GM23338 (cell line): Measurements from ENCODE around the gene SFRP2.

ENCODE experiments used
- CREB1 ChIP-seq: fragments of 250-450 bp; sonication (Bioruptor Pico); IDR thresholded peaks from 2 replicates; pipeline ENCODE4 v1.5.0; 2020; ENCODE audit warnings: low read depth, mild to moderate bottlenecking, moderate library complexity
- ETS1 ChIP-seq: IDR thresholded peaks from 2 replicates; pipeline ENCODE4 v1.6.1; 2016; ENCODE audit warnings: antibody characterized with exemption
- EZH2 ChIP-seq: fragments of 200-600 bp; sonication (generic); IDR thresholded peaks from one replicate; pipeline ENCODE4 v1.8.0; 2017; ENCODE audit warnings: antibody characterized with exemption, mild to moderate bottlenecking, low read depth; ENCODE audit not compliant: unreplicated experiment
- EZH2phosphoT487 ChIP-seq: fragments of 200-600 bp; sonication (generic); IDR thresholded peaks from one replicate; pipeline ENCODE4 v1.8.1; 2018; ENCODE audit warnings: antibody characterized with exemption; ENCODE audit not compliant: unreplicated experiment
- NANOG ChIP-seq: IDR thresholded peaks from 2 replicates; pipeline ENCODE4 v1.6.1; 2016; ENCODE audit warnings: antibody characterized with exemption, borderline replicate concordance
- POLR2AphosphoS5 ChIP-seq: IDR thresholded peaks from 2 replicates; pipeline ENCODE4 v1.6.1; 2016; ENCODE audit warnings: antibody characterized with exemption, low read depth
- TF ChIP-seq, protein P1 (sequence below), 2 experiments: fragments of 200-600 bp in 1 of 2; sonication (generic) in 1 of 2; conservative IDR thresholded peaks; 2 replicates each; pipeline versions ENCODE4 v1.5.1 to v1.6.1; 2016 to 2017; ENCODE audit warnings: antibody characterized with exemption in 2 of 2, low read depth in 2 of 2, mild to moderate bottlenecking in 2 of 2, moderate library complexity in 1 of 2
- TF ChIP-seq, protein P2 (sequence below): IDR thresholded peaks from one replicate; pipeline ENCODE4 v1.6.1; 2018; ENCODE audit warnings: antibody characterized with exemption; ENCODE audit not compliant: unreplicated experiment

- TF ChIP-seq, protein P1, sequence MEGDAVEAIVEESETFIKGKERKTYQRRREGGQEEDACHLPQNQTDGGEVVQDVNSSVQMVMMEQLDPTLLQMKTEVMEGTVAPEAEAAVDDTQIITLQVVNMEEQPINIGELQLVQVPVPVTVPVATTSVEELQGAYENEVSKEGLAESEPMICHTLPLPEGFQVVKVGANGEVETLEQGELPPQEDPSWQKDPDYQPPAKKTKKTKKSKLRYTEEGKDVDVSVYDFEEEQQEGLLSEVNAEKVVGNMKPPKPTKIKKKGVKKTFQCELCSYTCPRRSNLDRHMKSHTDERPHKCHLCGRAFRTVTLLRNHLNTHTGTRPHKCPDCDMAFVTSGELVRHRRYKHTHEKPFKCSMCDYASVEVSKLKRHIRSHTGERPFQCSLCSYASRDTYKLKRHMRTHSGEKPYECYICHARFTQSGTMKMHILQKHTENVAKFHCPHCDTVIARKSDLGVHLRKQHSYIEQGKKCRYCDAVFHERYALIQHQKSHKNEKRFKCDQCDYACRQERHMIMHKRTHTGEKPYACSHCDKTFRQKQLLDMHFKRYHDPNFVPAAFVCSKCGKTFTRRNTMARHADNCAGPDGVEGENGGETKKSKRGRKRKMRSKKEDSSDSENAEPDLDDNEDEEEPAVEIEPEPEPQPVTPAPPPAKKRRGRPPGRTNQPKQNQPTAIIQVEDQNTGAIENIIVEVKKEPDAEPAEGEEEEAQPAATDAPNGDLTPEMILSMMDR (conservative IDR thresholded peaks at IDR 0.05; ENCODE audit: low read depth in 2 of 2) = no peak
- no peak for TF ChIP-seq ETS1
- TF ChIP-seq, protein P2, sequence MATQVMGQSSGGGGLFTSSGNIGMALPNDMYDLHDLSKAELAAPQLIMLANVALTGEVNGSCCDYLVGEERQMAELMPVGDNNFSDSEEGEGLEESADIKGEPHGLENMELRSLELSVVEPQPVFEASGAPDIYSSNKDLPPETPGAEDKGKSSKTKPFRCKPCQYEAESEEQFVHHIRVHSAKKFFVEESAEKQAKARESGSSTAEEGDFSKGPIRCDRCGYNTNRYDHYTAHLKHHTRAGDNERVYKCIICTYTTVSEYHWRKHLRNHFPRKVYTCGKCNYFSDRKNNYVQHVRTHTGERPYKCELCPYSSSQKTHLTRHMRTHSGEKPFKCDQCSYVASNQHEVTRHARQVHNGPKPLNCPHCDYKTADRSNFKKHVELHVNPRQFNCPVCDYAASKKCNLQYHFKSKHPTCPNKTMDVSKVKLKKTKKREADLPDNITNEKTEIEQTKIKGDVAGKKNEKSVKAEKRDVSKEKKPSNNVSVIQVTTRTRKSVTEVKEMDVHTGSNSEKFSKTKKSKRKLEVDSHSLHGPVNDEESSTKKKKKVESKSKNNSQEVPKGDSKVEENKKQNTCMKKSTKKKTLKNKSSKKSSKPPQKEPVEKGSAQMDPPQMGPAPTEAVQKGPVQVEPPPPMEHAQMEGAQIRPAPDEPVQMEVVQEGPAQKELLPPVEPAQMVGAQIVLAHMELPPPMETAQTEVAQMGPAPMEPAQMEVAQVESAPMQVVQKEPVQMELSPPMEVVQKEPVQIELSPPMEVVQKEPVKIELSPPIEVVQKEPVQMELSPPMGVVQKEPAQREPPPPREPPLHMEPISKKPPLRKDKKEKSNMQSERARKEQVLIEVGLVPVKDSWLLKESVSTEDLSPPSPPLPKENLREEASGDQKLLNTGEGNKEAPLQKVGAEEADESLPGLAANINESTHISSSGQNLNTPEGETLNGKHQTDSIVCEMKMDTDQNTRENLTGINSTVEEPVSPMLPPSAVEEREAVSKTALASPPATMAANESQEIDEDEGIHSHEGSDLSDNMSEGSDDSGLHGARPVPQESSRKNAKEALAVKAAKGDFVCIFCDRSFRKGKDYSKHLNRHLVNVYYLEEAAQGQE = no peak
- TF ChIP-seq POLR2AphosphoS5 = no peak
- TF ChIP-seq EZH2 = no peak
- TF ChIP-seq NANOG = no peak
- no peak for TF ChIP-seq EZH2phosphoT487
- TF ChIP-seq CREB1 = no peak
Observed at GRCh38 chr4:153804722-153805121, 15.8 kb upstream of the SFRP2 start.
